GM19324 (cell line): Measurements from ENCODE around the gene IRF8.
A peak's percentile ranks its signal among the peaks of the same experiment; 100 is the strongest.
"Not testable (repeated sequence)": the region's sequence is repeated elsewhere in the genome, so short reads cannot be mapped to it uniquely, and the experiment has no call there.

Source experiments
- ATAC-seq: cut with Tn5 transposase; IDR thresholded peaks from one replicate; pipeline ENCODE4 v1.9.1; 2021; ENCODE audit warnings: mild to moderate bottlenecking, moderate library complexity; ENCODE audit not compliant: unreplicated experiment, low FRiP score

Gene IRF8

DNA sequence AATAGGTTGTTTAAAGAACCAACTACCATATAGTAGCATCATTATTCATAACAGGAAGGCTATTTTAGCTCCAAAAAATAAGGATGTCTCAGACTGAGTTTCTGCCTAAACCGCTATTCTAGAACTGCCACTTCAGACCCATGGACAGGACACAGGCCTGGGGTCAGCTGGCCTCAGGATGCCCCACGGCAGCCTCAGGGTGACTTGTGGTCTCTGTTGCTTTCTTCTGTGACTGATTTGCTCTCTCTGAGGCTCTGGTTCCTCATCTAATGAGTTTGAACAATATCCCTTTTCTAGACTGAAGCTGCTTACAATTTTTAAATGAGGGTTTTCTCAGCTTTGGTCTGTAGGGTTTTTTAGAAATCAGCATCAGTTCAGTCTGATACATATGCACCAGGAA is 31.8 kb upstream of the IRF8 start:
- ATAC-seq: no peak

DNA sequence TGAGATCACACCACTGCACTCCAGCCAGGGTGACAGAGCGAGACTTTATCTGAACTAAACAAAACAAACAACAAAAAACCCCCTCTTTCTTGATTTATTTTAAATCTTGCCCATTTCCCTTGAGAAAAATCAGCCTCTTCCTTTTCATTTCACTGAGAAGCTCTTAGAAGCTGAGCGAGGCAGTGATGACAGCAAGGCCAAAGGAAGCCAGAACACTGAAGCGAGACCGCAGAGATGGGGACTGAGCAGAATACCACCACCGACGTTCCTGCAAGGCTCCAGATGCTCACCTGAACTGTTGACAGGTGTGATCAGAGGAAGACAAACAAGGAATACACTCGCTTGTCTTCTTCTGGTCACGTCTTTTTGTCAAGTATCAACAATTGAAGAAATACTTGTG is 30.5 kb upstream of the IRF8 start:
- no peak for ATAC-seq

DNA sequence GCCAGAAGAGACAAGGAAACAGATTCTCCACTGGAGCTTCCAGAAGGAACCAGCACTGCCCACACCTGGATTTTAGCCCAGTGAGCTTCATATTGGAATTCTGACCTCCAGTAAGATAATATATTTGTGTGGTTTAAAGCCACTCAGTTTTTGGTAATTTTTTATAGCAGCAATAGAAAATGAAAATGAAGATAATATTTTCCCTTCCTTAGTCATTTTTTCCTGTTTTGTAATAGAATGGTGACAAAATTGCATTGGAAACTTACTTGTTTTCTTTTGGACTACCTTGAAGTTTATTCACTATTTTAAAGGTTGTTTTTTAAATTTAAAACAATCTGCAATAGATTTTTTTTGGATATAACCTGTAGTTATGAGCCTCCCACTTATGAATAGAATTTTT is 29.8 kb upstream of the IRF8 start:
- no peak for ATAC-seq

GRCh38 chr16:85869785-85870558 is 29.0 kb upstream of the IRF8 start:
- ATAC-seq: no peak

- no peak for ATAC-seq
Measured at GRCh38 chr16:85871756-85872155, 27.2 kb upstream of the IRF8 start.

DNA sequence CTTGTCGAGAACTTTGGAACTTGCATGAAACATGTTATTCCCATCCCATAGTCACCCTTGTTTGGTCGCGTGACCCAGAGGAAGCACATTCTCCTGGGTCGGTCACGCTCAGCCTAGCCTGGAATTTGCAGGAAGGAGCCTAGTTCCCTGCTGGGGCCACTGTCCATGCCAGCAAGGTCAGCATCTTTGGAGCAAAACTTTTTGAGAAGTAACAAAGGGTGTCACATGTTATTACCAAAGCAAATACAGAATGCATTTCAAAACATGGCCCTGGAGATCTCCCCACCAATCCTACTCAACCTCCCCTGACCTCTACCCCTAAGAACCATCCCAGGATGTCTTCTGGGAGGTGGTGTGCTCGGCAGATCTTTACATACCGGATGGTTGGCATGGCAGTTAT is 26.2 kb upstream of the IRF8 start:
- no peak for ATAC-seq

DNA sequence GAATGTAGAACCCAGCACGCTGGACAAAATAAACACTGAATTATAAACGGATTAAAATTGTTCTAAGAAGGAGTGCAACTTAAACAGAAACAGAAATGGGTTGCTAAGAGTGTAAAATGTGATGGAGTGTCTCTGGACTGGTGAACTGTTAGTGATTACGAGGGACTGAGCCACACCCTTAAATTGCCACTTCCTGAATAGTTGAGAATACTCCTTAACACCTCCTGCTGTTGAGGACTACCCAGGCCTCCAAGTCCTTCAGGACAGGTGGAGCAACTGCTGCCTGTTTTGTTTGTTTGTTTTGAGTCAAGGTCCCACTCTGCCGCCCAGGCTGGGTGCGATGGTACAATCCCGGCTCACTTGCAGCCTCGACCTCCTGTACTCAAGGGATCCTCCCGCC is 25.8 kb upstream of the IRF8 start:
- no peak for ATAC-seq

DNA sequence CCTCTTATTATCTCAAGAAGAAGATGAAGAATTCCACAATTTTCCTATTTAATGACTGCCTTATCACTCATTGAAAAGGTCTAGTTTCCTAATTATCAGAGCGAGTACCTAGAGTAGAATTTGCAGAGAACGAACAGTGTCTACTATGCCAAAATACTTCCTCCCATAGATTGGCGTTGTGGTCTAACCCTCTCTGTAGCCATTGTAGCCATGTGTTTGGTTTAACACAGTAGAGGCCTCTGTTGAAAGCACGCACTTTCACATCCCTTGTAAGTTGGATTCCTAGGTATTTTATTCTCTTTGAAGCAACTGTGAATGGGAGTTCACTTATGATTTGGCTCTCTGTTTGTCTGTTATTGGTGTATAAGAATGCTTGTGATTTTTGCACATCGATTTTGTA is 24.9 kb upstream of the IRF8 start:
- not testable (repeated sequence) for ATAC-seq

- no peak for ATAC-seq
Measured at GRCh38 chr16:85878407-85878806, 20.6 kb upstream of the IRF8 start.

DNA sequence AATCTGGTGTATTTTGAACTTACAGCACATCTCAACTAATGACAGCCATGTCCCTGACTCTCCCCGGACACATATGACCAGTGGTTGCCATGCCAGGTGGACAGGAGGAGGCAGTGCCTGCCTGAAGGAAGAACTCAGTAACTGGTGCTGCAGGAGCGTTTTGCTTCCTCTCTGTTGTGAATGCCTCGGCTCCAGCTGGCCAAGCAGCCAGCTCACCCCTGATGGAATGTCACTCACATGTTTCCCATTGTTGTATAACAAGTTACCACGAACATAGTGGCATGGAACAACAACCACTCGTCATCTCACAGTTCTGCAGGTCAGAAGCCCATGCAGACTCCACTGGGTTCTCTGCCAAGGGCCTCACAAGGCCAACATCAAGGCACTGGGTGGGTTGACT is 20.1 kb upstream of the IRF8 start:
- ATAC-seq: no peak

DNA sequence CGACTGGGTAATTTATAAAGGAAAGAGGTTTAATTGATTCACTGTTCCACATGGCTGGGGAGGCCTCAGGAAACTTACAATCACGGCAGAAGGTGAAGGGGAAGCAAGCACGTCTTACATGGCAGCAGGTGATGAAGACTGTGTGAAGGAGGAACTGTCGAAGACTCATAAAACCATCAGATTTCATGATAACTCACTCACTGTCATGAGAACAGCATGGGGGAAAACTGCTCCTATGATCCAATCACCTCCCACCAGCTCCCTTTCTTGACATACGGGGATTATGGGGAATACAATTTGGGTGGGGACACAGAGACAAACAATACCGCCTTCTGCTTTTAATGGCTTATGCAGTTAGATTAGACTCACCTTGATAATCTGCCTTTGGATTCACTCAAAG is 19.4 kb upstream of the IRF8 start:
- ATAC-seq: no peak

GRCh38 chr16:85879975-85880831 is 18.8 kb upstream of the IRF8 start:
- no peak for ATAC-seq

DNA sequence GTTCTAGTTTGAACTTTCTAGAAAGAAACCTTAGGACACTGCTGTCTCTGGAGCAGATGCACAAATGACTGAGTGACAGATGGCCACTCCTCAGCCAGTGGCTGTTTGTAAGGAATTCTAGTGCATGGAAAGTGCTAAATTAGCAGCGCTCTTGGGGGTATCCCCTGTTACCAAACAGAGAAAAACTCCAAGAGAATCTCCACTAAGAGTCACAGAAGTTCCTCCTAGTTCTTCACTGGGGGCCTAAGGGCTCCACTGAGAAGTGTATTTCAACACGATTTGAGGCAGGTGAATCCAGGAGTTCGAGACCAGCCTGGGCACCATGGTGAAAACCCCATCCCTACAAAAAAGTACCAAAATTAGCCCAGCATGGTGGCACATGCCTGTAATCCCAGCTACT is 18.1 kb upstream of the IRF8 start:
- no peak for ATAC-seq

DNA sequence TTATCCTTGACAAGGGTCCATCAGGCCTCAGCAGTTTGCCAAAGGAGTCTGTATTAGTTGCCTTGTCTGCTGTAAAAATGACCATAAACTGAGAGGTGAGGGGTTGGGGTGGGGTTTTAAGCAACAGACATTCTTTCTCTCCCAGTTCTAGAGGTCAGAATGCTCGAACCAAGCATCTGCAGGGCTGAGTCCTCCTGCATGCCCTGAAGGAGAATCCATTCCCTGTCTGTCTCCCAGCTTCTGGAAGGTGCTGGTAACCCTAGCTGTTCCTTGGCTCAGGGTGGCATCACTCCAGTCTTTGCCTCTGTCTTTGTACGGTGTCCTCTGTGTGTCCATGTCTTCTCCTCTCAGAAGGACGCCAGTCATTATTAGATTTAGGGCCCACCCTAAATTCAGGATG is 17.5 kb upstream of the IRF8 start:
- ATAC-seq: no peak

DNA sequence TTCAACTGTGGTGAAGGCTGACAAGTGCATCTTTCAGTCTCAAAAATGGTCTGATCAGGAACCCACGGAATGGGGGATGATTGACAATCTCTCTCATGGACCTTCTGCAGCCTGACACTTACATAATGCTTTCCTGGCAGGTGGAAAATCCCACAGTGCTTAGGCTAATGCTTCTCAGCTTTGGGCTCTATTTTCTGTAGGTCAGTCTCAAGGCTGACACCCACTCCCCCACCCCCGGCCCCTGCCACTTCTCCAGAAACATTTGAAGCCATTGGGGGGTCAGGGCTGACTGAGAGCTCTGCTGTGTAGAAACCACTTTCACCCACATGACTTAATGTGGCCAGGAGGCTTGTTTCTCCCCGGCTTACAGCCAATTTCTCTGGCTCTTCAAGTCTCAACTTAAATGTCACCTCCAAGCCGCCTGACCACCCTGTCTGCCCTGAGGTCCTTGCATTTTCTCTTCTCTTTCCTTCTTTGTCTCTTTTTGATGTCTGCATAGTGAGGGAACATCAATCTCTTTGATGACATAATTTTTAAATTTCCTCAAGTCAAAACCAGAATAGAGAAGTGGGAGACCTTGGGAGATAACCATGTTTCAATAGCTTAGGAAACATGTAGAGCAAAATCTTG is 16.7 kb upstream of the IRF8 start:
- ATAC-seq: no peak

DNA sequence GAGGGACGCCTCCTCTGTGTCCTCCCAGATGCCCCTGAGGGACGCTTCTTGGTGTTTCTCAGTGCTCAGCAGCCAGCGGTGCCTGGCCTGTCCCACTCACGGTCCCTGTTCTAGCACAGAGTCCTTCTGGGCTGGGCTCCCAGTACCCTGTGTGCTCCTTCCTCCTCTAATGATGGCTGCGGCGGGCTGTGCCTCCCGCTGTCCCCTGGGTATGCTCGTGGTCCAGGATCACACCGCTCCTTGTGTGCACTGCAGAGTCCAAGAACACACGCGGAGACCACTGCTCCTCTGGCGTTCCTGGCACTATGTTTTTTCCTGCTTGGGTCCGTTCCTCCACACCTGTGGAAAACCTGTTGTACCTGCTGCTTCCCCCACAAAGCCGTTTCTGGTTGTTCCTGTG is 15.1 kb upstream of the IRF8 start:
- ATAC-seq: no peak

- no peak for ATAC-seq
Measured at GRCh38 chr16:85884808-85885463, 14.0 kb upstream of the IRF8 start.

DNA sequence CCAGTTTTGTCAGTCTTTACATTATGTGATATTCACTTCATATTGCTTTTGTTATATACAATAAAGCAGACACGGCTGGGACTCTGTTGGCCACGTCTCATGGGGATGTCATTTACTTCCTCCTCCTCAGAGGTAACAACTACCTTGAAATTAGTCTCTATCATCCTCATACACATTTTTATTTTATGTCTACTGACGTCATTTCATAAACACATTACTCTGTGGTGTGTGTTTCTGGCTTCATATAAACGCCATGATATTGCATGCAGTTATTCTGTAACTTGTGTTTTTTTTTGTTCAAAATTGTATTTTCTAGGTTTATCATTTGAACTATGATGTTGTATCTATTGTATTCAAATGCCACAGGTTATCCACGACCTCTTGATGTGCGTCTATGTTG is 13.4 kb upstream of the IRF8 start:
- ATAC-seq: no peak

DNA sequence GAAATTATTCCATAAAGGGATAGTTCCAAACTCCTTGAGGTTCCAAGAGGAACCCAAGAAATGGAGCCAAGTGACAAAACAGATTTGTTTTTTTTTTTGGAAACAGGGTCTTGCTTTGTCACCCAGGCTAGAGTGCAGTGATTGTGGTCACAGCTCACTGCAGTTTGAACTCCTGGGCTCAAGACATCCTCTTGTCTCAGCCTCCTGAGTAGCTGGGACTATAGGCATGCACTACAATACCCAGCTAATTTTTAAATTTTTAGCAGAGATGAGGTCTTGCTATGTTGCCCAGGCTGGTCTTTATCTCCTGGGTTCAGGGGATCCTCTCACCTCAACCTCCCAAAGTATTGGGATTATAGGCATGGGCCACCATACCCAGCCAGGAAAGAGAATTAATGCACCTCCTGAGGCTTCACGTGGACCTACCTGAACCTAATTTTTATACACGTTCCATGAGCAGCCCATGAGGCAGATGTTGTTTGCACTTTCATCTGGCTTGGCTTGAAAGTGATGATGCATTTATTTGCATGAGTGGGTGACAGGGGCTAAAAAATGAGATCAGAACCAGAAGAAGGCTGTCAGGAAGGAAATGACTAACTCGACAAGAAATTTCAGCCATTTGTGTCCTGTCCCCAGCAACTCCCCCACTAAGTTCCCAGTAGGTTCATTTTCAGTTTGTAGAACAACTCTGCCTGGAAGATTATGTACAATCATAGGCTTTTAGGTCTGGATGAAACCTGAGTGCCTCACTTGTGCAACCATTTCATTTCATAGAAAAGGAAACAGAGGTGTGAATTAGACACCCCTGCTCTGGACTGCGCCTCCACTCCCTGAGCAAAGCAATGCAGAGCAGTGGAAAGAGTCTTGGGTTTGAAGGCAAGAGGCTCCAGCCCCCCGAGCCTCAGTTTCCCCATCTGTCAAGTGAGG is 10.3 kb upstream of the IRF8 start:
- peak; percentile 81 for ATAC-seq
